Aorta (tissue), 5 donors: ENCODE measurements around the gene SYT9. TPM values are rescaled to one million over a fixed set of nuclear protein-coding genes. Genes with fewer than 3 reads are reported as not detected.
A peak's percentile ranks its signal among the peaks of the same experiment; 100 is the strongest.

ENCODE experiments used
- ATAC-seq: fragments of 200-7000 bp; cut with Tn5 transposase; one replicate; pipeline ENCODE4 v1.9.1; 2022; ENCODE audit warnings: moderate library complexity; ENCODE audit not compliant: low FRiP score
- DNase-seq, 2 donors: peaks; one replicate each; pipeline ENCODE4 v3.0.0-alpha.2; 2020
- H3K27ac ChIP-seq, 2 donors: one replicate each; pipeline ENCODE4 v1.5.1; 2013; ENCODE audit warnings: low read length in 2 of 2, mild to moderate bottlenecking in 2 of 2, moderate library complexity in 2 of 2, control low read depth in 1 of 2, inconsistent platforms in 1 of 2, low read depth in 1 of 2
- H3K27me3 ChIP-seq, 2 donors: one replicate each; pipeline ENCODE4 v1.6.1; 2013; ENCODE audit warnings: control low read depth in 1 of 2, low read length in 1 of 2, mild to moderate bottlenecking in 1 of 2, moderate library complexity in 1 of 2; ENCODE audit not compliant: insufficient read depth in 2 of 2, control insufficient read depth in 1 of 2
- H3K36me3 ChIP-seq, 2 donors: one replicate each; pipeline ENCODE4 v1.6.1; 2013; ENCODE audit warnings: control low read depth in 1 of 2, low read length in 1 of 2, mild to moderate bottlenecking in 1 of 2; ENCODE audit not compliant: insufficient read depth in 2 of 2, control insufficient read depth in 1 of 2
- H3K4me1 ChIP-seq, 2 donors: one replicate each; pipeline ENCODE4 v1.6.1; 2013; ENCODE audit warnings: low read length in 2 of 2, control low read depth in 1 of 2, mild to moderate bottlenecking in 1 of 2, moderate library complexity in 1 of 2; ENCODE audit not compliant: insufficient read depth in 2 of 2, control insufficient read depth in 1 of 2
- H3K4me3 ChIP-seq, 2 donors: one replicate each; pipeline ENCODE4 v1.5.1; 2013; ENCODE audit warnings: low read length in 2 of 2, control low read depth in 1 of 2, mild to moderate bottlenecking in 1 of 2
- H3K9me3 ChIP-seq: one replicate; pipeline ENCODE4 v1.6.1; 2013; ENCODE audit warnings: mild to moderate bottlenecking, low read length; ENCODE audit not compliant: control insufficient read depth
- WGBS, 2 donors: extraction: QIAGEN DNeasy Blood & Tissue Kit; methylation state at CpG; one replicate each; pipeline ENCODE4 v1.1.7; 2013; 5-methylcytosine and 5-hydroxymethylcytosine counted together
- intact Hi-C, 2 donors: fragments of 100-400 bp; cut with DNase I; formaldehyde crosslinking; loops; one replicate each; pipeline versions ENCODE4 v1.14.2 to v1.15.0; 2022
- polyA plus RNA-seq, 2 donors: library from polyadenylated mRNA; stranded (reverse); fragments of 200-250 nt; gene quantifications; one replicate each; pipeline ENCODE4 v1.2.3, GENCODE V29; 2013
- total RNA-seq, 2 donors: library from RNA; stranded (reverse); fragmentation: NEBNext Ultra II Directional; extraction: Animal tissue kit (Norgen Biotek cat#: 25700); gene quantifications; one replicate each; pipeline ENCODE4 v1.2.1, GENCODE V29; 2021
- donor health status: healthy with polysubstance abuse.
- donor health status: Bipolar disorder and iron deficiency.
- donor health status: DM: no; HTN: no; CAD: no.
- donor health status: DM: no; HTN: no; CAD: no.
- donor health status: DM: yes; HTN: yes; CAD: no.

The SYT9 gene
- total and polyA plus RNA-seq, 4 donors = 0.08 to 0.38 (median 0.22) TPM

GRCh38 chr11:7498193-7498592 lies 246.5 kb downstream of the SYT9 start:
- Histone ChIP-seq H3K4me1 (no peaks in the 10 kb centered on the region), H3K27ac (no peak overlapping the region), H3K9me3 (no peaks in the 10 kb centered on the region), H3K27me3 (no peaks in the 10 kb centered on the region), H3K36me3 (peaks cover 3 to 4% of the 10 kb centered on the region in 2 donors), H3K4me3 (no peak overlapping the region)
- intact Hi-C loops = no loop called here
- DNase-seq (no peak), ATAC-seq (no peak)
- 90% methylated on average over 4 of the region's 4 CpGs for WGBS, 2 donors

DNA sequence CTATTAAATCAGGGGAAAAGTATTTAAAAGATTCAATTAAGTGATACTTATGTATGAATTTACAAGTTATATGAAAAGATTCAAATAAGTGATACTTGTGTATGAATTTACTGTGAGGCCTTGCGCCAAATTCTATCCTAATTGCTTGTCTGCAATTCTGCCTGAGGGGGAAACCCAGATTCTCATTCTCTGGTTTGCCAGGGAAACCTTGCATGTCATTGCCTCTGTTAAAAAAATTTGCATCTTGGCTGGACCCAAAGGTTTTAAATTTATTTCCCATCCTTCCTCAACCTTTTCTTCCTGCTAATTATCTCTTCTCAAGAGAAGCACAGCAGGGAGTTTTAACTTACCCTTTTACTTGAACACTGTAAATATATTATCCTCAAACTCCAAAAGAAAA lies 247.4 kb downstream of the SYT9 start:
- H3K4me3 ChIP-seq = no peak overlapping the region
- H3K27ac ChIP-seq = no peak overlapping the region
- peaks cover 3 to 4% of the 10 kb centered on the region in 2 donors for H3K36me3 ChIP-seq
- H3K27me3 ChIP-seq = no peaks in the 10 kb centered on the region
- no peak for ATAC-seq
- intact Hi-C loops = no loop called here
- DNase-seq = no peak
- H3K4me1 ChIP-seq = no peaks in the 10 kb centered on the region
- H3K9me3 ChIP-seq = no peaks in the 10 kb centered on the region
- WGBS, 2 donors = 99 to 100% methylated on average over 1 of the region's 1 CpG

GRCh38 chr11:7500251-7500650 lies 248.5 kb downstream of the SYT9 start:
- 91 to 97% methylated on average over 3 of the region's 3 CpGs for WGBS, 2 donors
- ATAC-seq (no peak), DNase-seq (no peak)
- intact Hi-C loops = no loop called here
- H3K9me3 ChIP-seq = no peaks in the 10 kb centered on the region
- H3K27me3 ChIP-seq = no peaks in the 10 kb centered on the region
- peaks cover 3 to 8% of the 10 kb centered on the region in 2 donors for H3K36me3 ChIP-seq
- no peak overlapping the region for H3K4me3 ChIP-seq
- H3K4me1 ChIP-seq = no peaks in the 10 kb centered on the region
- no peak overlapping the region for H3K27ac ChIP-seq

- 68 to 72% methylated on average over 3 of the region's 3 CpGs for WGBS, 2 donors
- Histone ChIP-seq H3K4me3 (no peak overlapping the region), H3K36me3 (peaks cover 3 to 8% of the 10 kb centered on the region in 2 donors), H3K27me3 (no peaks in the 10 kb centered on the region), H3K9me3 (no peaks in the 10 kb centered on the region), H3K27ac (no peak overlapping the region), H3K4me1 (no peaks in the 10 kb centered on the region)
- intact Hi-C loops = no loop called here
- DNase-seq (no peak), ATAC-seq (no peak)
These were observed 249.5 kb downstream of the SYT9 start for GRCh38 chr11:7501251-7501650.

- Histone ChIP-seq H3K4me1 (no peaks in the 10 kb centered on the region), H3K9me3 (no peaks in the 10 kb centered on the region), H3K4me3 (no peak overlapping the region), H3K27ac (no peak overlapping the region), H3K27me3 (no peaks in the 10 kb centered on the region), H3K36me3 (peaks cover 3 to 10% of the 10 kb centered on the region in 2 donors)
- 78 to 84% methylated on average over 4 of the region's 4 CpGs for WGBS, 2 donors
- intact Hi-C loops = no loop called here
- DNase-seq (no peak), ATAC-seq (no peak)
These were observed 250.2 kb downstream of the SYT9 start for GRCh38 chr11:7501894-7502293.

- H3K9me3 ChIP-seq = no peaks in the 10 kb centered on the region
- DNase-seq (no peak), ATAC-seq (no peak)
- no peak overlapping the region for H3K27ac ChIP-seq
- peaks cover 3 to 8% of the 10 kb centered on the region in 2 donors for H3K36me3 ChIP-seq
- intact Hi-C loops = no loop called here
- H3K27me3 ChIP-seq = no peaks in the 10 kb centered on the region
- WGBS, 2 donors = 96 to 100% methylated on average over 3 of the region's 3 CpGs
- H3K4me3 ChIP-seq = no peak overlapping the region
- no peaks in the 10 kb centered on the region for H3K4me1 ChIP-seq
These were observed 254.5 kb downstream of the SYT9 start for GRCh38 chr11:7506243-7506642.

GRCh38 chr11:7508087-7508486 lies 256.4 kb downstream of the SYT9 start:
- DNase-seq = no peak
- 96% methylated on average over 3 of the region's 3 CpGs for WGBS, 2 donors
- Histone ChIP-seq H3K27ac (no peak overlapping the region), H3K4me1 (peaks cover 0 to 3% of the 10 kb centered on the region in 2 donors), H3K4me3 (no peak overlapping the region), H3K9me3 (no peaks in the 10 kb centered on the region), H3K36me3 (peaks cover 0 to 8% of the 10 kb centered on the region in 2 donors), H3K27me3 (no peaks in the 10 kb centered on the region)
- ATAC-seq = no peak
- intact Hi-C loops = no loop called here

GRCh38 chr11:7509966-7510365 lies 258.3 kb downstream of the SYT9 start:
- Histone ChIP-seq H3K27ac (no peak overlapping the region), H3K27me3 (no peaks in the 10 kb centered on the region), H3K9me3 (no peaks in the 10 kb centered on the region), H3K4me1 (peaks cover 0 to 3% of the 10 kb centered on the region in 2 donors), H3K36me3 (peaks cover 0 to 2% of the 10 kb centered on the region in 2 donors), H3K4me3 (no peak overlapping the region)
- 90 to 98% methylated on average over 2 of the region's 2 CpGs for WGBS, 2 donors
- ATAC-seq = no peak
- no peak for DNase-seq
- intact Hi-C loops = loop anchor here (5.0 kb wide), 1 partner anchor 162 kb away; the partner anchor contains the start of gene CYB5R2 (in 2 of the 2)

DNA sequence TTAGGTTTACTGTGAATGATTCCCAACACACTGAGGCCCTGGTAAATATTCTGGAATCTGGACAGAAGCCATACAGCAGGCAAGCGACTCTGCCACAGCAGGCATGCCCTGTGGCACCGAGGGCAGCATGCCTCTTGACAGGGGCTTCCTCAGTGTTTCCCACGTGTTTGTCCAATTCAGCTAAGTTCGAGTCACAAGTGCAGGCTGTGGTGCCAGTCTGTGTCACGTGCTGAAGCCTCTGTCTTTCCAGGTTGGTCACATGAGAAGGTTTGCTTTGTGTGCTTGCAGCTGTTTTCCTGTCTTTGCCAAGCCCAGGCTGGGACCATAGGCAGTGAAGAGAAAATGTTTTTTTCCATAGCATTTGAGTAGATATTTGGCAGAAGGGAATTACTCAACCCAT lies 259.7 kb downstream of the SYT9 start:
- ATAC-seq (no peak), DNase-seq (peak; percentile 61 to 71)
- peaks cover 0 to 3% of the 10 kb centered on the region in 2 donors for H3K4me1 ChIP-seq
- H3K9me3 ChIP-seq = no peaks in the 10 kb centered on the region
- intact Hi-C loops = loop anchor here (5.0 kb wide), 1 partner anchor 161 kb away; the partner anchor contains the start of gene CYB5R2 (in 2 of the 2)
- H3K36me3 ChIP-seq = peaks cover 0 to 2% of the 10 kb centered on the region in 2 donors
- H3K27ac ChIP-seq = peak overlapping the region in 1 of 2 donors; percentile 7
- no peaks in the 10 kb centered on the region for H3K27me3 ChIP-seq
- WGBS, 2 donors = 1 to 4% methylated on average over 5 of the region's 5 CpGs
- no peak overlapping the region for H3K4me3 ChIP-seq
